Measurements from ENCODE around the gene ZNF438.

The ZNF438 gene

DNA sequence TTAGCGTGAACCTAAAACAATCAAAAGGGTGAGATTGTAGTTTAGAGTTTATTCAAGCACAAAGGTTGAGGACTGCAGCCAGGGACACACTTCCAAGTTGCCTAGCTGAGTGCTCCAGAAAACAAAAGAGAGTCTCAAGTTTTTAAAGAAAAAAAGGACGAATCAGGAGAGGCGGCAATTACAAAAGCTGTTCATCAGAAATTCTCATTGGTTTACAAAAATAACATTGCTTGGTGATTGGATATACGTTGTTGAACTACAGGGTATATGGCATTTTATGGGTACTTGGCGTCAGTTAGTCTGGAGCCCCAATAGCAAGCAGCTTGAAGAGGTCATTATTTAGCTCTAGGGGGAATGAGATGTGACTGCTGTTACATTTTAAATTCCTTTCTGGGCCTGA is 11.5 kb downstream of the ZNF438 start:
- H3K4me3 ChIP-seq (replicated peaks; ENCODE audit: insufficient read depth, low read length) = no peak overlapping the region
- TF ChIP-seq REST (IDR thresholded peaks at IDR 0.05; ENCODE audit: insufficient replicate concordance, low read depth) = no peak
- no peak for TF ChIP-seq SPI1 (IDR thresholded peaks at IDR 0.05; ENCODE audit: borderline replicate concordance, low read depth)
- TF ChIP-seq GABPA (IDR thresholded peaks at IDR 0.05; ENCODE audit: low read depth) = no peak
- TF ChIP-seq POLR2AphosphoS5 (IDR thresholded peaks at IDR 0.05; ENCODE audit: low read depth) = no peak
- no peak for TF ChIP-seq CTCF (IDR thresholded peaks at IDR 0.05; ENCODE audit: insufficient read depth, low read length)
- no peak for DNase-seq (ENCODE audit: low read depth in 1 of 2, low spot score in 1 of 2)
- no peak overlapping the region for H3K27ac ChIP-seq (replicated peaks)
- H3K27me3 ChIP-seq (ENCODE audit: insufficient read depth, poor library complexity, severe bottlenecking) = no peaks in the 10 kb centered on the region

DNA sequence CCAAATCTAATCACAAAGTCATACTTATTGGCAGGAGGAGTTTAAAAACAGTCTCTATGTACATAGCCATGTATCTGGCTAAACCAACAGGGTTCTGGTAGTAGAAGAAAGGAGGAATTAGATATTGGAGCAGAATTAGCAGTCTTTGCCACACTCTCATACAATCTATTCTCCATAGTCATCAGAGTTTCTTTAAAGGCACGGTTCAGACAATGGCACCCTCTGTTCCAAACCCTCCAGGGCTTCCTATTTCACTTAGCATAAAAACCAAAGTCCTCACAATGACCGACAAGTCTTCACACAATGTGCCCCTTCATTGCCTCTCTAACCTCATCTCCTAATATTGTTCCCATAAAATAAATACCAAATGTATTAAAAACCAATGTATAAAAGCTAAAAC is 12.7 kb downstream of the ZNF438 start:
- H3K27ac ChIP-seq (replicated peaks) = no peak overlapping the region
- no peak for DNase-seq (ENCODE audit: low read depth in 1 of 2, low spot score in 1 of 2)
- H3K4me3 ChIP-seq (replicated peaks; ENCODE audit: insufficient read depth, low read length) = no peak overlapping the region
- no peaks in the 10 kb centered on the region for H3K27me3 ChIP-seq (ENCODE audit: insufficient read depth, poor library complexity, severe bottlenecking)
- TF ChIP-seq REST (IDR thresholded peaks at IDR 0.05; ENCODE audit: insufficient replicate concordance, low read depth) = no peak
- TF ChIP-seq SPI1 (IDR thresholded peaks at IDR 0.05; ENCODE audit: borderline replicate concordance, low read depth) = no peak
- TF ChIP-seq CTCF (IDR thresholded peaks at IDR 0.05; ENCODE audit: insufficient read depth, low read length) = no peak
- TF ChIP-seq POLR2AphosphoS5 (IDR thresholded peaks at IDR 0.05; ENCODE audit: low read depth) = no peak
- no peak for TF ChIP-seq GABPA (IDR thresholded peaks at IDR 0.05; ENCODE audit: low read depth)

GRCh38 chr10:31018356-31018750 is 13.3 kb downstream of the ZNF438 start:
- DNase-seq (ENCODE audit: low read depth in 1 of 2, low spot score in 1 of 2) = no peak
- no peak for TF ChIP-seq REST (IDR thresholded peaks at IDR 0.05; ENCODE audit: insufficient replicate concordance, low read depth)
- TF ChIP-seq GABPA (IDR thresholded peaks at IDR 0.05; ENCODE audit: low read depth) = no peak
- TF ChIP-seq POLR2AphosphoS5 (IDR thresholded peaks at IDR 0.05; ENCODE audit: low read depth) = no peak
- no peaks in the 10 kb centered on the region for H3K27me3 ChIP-seq (ENCODE audit: insufficient read depth, poor library complexity, severe bottlenecking)
- H3K4me3 ChIP-seq (replicated peaks; ENCODE audit: insufficient read depth, low read length) = no peak overlapping the region
- H3K27ac ChIP-seq (replicated peaks) = no peak overlapping the region
